ENCODE results near the gene HCN3. TPM values are rescaled to one million over a fixed set of nuclear protein-coding genes. Genes with fewer than 3 reads are reported as not detected.

Gene HCN3
- total and polyA plus RNA-seq, 2 of the 13 experiments (the other 11 are each of a cell fraction or from before 2014, with no cell fraction given), result 2.4 to 10.2 TPM

GRCh38 chr1:155261852-155262673 is 15.2 kb upstream of the HCN3 start, which contains the start of gene SCAMP3 (continued):
- no peak for TF ChIP-seq PBX3 (CRISPR knock-in tag; IDR thresholded peaks at IDR 0.05; ENCODE audit: borderline replicate concordance)
- TF ChIP-seq ZNF33A (CRISPR knock-in tag; IDR thresholded peaks at IDR 0.05; ENCODE audit: borderline replicate concordance), result peak; percentile 75; the same call in 1 of the 2 replicates
- no peak for TF ChIP-seq ATM (IDR thresholded peaks at IDR 0.05; ENCODE audit: borderline replicate concordance)
- TF ChIP-seq IKZF1 (IDR thresholded peaks at IDR 0.05), result no peak
- TF ChIP-seq MIER3 (CRISPR knock-in tag; IDR thresholded peaks at IDR 0.05; ENCODE audit: borderline replicate concordance), result peak; percentile 68; the same call in 1 of the 2 replicates
- peak; percentile 88 for TF ChIP-seq TEAD3 (CRISPR knock-in tag; optimal IDR thresholded peaks at IDR 0.05; ENCODE audit: borderline replicate concordance)
- TF ChIP-seq KDM5B (CRISPR knock-in tag; IDR thresholded peaks at IDR 0.05; ENCODE audit: borderline replicate concordance), result peak; percentile 92
- TF ChIP-seq MEIS1 (CRISPR knock-in tag; IDR thresholded peaks at IDR 0.05; ENCODE audit: borderline replicate concordance), result no peak
- peak; percentile 90 for TF ChIP-seq KAT8 (CRISPR knock-in tag; IDR thresholded peaks at IDR 0.05)
- peak; percentile 78; the same call in 1 of the 2 replicates for TF ChIP-seq ZNF710 (CRISPR knock-in tag; IDR thresholded peaks at IDR 0.05; ENCODE audit: borderline replicate concordance)
- peak; percentile 91 for TF ChIP-seq THAP9 (CRISPR knock-in tag; IDR thresholded peaks at IDR 0.05; ENCODE audit: borderline replicate concordance)
- no peak for TF ChIP-seq ZNF570 (CRISPR knock-in tag; IDR thresholded peaks at IDR 0.05; ENCODE audit: borderline replicate concordance)
- peak; percentile 92 for TF ChIP-seq MYPOP (CRISPR knock-in tag; IDR thresholded peaks at IDR 0.05)
- no peak for TF ChIP-seq ZNF879 (CRISPR knock-in tag; IDR thresholded peaks at IDR 0.05)
- TF ChIP-seq JUND (CRISPR knock-in tag; IDR thresholded peaks at IDR 0.05), result no peak
- TF ChIP-seq NR2F1 (CRISPR knock-in tag; IDR thresholded peaks at IDR 0.05), result no peak
- TF ChIP-seq ZNF567 (CRISPR knock-in tag; IDR thresholded peaks at IDR 0.05; ENCODE audit: borderline replicate concordance), result peak; percentile 29; the same call in 1 of the 2 replicates
- TF ChIP-seq FOXC1 (CRISPR knock-in tag; IDR thresholded peaks at IDR 0.05; ENCODE audit: borderline replicate concordance), result peak; percentile 73
- TF ChIP-seq TFE3 (CRISPR knock-in tag; IDR thresholded peaks at IDR 0.05), result peak; percentile 96
- no peak for TF ChIP-seq ZNF17 (CRISPR knock-in tag; IDR thresholded peaks at IDR 0.05)
